HG03175 (cell line): ENCODE data around the gene ARIH2.
"Not testable (repeated sequence)": the region's sequence is repeated elsewhere in the genome, so short reads cannot be mapped to it uniquely, and the experiment has no call there.

ENCODE experiments used
- ATAC-seq: cut with Tn5 transposase; IDR thresholded peaks from one replicate; pipeline ENCODE4 v1.9.1; 2021; ENCODE audit warnings: mild to moderate bottlenecking, moderate library complexity; ENCODE audit not compliant: unreplicated experiment

The ARIH2 gene

GRCh38 chr3:48918388-48919214 is at the start of gene ARIH2:
TSS of gene ARIH2 (plus strand) at chr3:48918842. CDS start at chr3:48927559, 8,717 bp downstream.
- peak; percentile 87 for ATAC-seq

DNA sequence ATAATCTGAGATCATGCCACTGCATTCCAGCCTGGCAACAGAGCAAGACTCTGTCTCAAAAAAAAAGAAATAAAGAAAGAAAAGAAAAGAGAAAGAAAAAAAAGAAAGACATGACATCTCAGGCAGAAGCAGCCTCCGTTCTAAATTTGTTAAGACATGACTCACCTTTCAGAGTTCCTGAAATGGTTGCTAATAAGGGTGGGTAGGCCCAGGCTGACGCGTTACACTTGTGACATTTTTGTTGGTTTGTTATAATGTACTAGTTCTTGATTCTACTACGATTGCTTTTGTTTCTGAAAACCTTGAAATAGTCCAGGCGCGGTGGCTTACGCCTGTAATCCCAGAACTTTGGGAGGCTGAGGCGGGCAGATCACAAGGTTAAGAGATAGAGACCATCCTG is 41.0 kb upstream of the ARIH2 start:
- no peak for ATAC-seq

GRCh38 chr3:48879307-48879993 is 39.2 kb upstream of the ARIH2 start:
- no peak for ATAC-seq

DNA sequence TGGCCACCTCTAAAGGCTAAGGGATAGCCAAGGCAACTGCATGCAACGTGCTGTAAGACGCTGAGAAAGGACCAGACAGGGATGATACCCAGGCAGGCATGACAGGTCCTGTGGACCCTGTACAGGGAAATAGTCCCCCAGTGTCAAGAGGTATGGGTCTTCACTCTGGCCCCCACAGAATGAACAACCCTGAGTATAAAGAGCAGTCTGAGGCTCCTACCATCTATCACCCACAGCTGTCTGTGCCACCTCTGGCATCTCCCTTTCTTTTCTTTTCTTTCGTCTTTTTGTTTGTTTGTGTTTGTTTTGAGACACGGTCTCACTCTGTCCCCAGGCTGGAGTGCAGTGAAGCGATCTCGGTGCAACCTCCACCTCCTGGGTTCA is 38.7 kb upstream of the ARIH2 start:
- ATAC-seq, result no peak

DNA sequence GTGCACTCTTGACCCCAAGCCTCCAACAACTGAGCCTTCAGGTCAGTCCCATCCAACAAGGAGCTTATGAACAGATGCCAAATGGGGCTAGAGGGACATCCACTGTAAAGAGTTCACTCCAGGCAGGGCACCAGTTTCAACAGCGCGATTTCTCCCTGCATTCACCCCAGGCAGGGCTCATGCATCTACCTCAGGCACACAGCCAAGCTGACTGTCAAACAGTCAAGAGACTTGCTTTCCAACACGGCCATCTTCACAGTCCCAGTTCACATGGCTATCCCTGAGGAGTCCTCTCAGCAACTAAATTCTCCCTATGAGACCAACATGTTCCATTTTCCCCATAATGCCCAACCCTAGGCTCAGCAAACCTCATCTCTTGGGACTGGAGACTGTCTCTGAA is 37.6 kb upstream of the ARIH2 start:
- ATAC-seq, result no peak

DNA sequence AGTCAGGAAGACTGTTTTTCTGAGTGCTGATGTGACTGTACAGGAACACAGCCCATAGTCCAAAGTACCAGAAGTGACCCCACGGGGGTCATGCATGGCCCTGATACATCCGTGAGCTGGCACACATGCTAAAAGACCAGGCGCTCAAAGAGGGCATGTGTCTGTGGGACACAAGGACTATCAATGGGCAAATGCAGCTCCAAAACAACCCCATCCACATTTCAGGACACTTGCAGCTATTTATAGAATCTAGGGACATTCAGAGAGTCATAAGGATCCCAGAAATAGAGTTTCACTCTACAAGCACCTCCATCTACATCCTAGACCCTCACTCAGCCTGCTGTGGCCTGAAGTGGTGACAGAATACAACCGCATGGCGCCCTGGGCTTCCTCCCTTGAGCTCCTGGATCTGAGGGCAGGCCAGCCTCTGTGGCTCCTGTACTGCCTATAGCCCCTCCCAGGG is 37.0 kb upstream of the ARIH2 start:
- ATAC-seq, result no peak

DNA sequence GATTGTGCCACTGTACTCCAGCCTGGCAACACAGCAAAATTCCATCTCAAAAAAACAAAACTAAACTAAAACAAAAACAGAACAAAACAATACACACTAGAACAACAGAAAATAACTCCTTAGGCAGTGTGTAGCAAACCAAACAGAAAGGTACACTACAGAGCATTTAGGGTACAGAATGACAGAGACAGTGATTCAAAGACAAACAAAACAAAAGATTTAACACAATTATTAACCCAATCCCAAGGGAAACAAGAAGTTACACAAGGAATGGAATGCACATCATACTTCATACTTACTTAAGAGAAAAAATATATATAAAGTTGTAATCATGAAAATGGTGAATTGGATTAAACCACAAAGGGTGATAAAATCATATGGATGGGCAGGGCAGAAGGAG is 32.9 kb upstream of the ARIH2 start:
- no peak for ATAC-seq

DNA sequence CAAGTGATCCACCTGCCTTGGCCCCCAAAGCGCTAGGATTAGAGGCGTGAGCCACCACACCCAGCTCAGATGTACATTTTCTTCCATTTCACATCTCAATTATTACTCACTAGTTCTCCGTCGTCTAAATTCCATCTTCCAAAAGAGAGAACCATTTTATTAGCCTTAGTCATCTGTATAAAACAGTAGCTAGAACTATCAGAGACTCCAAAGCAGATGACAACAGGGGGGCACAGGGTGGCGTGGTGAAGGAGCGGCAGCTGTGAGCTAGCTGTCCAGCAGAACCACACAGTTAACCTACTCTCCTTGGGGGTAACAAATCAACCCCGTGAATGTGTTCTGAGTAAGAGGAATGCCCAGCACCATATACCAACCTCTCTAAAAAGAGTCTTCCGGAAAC is 27.0 kb upstream of the ARIH2 start:
- ATAC-seq, result no peak

- no peak for ATAC-seq
These were observed 24.1 kb upstream of the ARIH2 start for GRCh38 chr3:48894516-48894915.

DNA sequence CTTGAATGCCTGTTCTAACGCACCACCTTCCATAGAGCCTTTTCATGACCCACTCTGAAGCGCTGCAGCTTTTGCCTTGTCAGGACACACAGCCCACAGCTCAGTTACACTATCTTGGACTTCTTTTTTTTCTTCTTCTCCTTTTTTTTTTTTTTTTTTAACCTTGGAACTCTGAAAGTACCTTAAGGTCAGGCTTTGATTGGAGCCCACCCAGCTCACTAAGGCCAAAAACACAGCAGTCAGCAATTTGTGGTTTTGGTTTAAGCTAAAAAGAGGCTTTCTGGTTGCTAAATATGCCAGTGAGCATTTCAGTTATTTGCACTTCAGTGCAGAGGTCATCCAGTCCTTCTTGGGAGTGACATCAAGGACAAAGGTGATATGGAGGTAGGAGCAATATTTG is 21.7 kb upstream of the ARIH2 start:
- no peak for ATAC-seq

- peak; percentile 8 for ATAC-seq
These were observed 20.9 kb upstream of the ARIH2 start for GRCh38 chr3:48897460-48898376.

GRCh38 chr3:48898383-48899234 is 20.0 kb upstream of the ARIH2 start, which contains the start of gene SLC25A20:
TSS of gene SLC25A20 (minus strand) at chr3:48898882. CDS start at chr3:48898794, 88 bp downstream.
- peak; percentile 89 for ATAC-seq

- peak; percentile 15 for ATAC-seq
These were observed 19.4 kb upstream of the ARIH2 start for GRCh38 chr3:48899273-48899672.

DNA sequence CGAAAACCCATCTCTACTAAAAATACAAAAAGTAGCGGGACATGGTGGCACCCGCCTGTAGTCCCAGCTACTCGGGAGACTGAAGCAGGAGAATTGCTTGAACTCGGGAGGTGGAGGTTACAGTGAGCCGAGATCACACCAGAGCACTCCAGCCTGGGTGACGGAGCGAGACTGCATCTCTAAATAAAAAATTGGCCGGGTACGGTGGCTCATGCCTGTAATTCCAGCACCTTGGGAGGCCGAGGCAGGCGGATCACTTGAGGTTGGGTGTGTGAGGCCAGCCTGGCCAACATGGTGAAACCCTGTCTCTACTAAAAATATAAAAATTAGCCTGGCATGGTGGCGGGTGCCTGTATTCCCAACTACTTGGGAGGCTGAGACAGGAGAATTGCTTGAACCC is 11.6 kb upstream of the ARIH2 start:
- not testable (repeated sequence) for ATAC-seq

GRCh38 chr3:48915296-48915695 is 3.3 kb upstream of the ARIH2 start:
- ATAC-seq, result no peak

DNA sequence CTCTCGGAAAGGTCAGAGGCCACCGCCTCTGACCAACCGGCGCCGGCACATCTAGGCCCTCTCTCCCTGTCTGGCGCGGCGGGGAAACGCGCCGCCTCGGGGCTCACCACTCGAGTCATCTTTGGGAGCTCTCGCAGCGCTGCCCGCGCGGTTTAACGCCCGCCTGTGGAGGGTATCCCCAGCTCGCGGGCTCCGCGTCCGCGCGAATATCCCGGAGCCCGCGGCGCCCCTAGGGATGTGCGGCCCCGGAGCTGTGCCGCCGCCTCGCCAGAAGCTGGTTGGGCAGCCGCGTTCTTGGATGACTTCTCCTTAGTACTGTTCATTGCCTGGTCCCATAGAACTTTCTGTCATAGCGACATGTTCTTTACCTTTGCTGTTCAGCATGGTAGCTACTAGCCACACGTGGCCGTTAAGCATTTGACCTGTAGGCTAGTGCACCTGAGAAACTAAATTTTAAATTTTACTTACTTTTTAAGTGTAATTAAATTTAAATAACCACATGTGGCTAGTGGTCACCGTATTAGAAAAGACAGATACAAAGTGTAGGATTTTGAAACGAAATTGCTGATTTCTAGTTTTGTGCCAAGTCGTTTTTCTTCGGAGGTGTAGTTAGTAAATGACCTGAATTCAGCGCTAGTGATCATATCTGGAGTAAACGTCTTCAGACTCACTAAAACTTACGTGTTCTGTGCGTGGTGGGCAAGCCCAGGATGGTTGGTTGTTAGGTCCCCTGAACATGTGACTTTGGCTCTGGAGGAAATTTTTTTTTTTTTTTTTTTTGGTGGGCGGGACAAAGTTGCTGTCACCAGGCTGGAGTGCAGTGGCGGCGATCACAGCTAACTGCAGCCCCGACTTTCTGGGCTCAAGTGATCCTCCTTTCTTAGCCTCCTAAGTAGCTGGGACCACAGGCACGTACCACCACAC is 835 bp downstream of the ARIH2 start:
- ATAC-seq, result peak; percentile 18

DNA sequence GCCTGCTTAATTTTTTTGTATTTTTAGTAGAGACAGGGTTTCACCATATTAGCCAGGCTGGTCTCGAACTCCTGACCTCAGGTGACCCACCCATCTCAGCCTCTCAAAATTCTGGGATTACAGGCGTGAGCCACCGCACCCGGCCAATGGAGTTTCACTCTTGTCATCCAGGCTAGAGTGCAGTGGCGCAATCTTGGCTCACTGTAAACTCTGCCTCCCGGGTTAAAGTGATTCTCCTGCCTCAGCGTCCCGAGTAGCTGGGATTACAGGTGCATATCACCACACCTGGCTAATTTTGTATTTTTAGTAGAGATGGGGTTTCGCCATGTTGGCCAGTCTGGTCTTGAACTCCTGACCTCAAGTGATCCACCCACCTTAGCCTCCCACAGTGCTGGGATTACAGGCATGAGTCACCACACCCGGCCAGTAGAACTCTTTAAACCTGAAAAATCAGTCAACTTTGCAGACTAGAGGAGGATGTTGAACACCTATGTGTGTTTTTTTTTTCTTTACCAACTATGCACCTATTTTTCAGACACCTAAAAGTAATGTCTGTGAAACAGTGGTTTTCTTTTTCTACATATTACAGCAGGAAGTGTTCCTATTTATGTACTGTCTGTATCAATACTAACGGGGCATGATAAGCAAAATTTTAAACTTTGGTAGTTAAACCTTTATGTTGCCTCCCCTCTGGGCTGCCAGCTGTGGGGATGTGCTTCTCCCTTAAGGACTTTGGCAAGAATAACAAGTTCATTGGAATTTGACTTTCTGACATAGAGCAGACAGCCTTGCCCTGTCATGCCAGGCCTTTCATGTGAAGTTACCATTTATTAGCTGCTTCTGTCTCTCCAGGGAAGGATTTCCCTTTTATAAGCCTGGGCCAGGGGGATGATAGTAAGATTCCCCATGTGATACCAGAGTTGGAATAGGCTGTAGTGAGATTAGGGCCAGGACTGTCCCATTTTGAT is 8.1 kb downstream of the ARIH2 start:
- no peak for ATAC-seq

DNA sequence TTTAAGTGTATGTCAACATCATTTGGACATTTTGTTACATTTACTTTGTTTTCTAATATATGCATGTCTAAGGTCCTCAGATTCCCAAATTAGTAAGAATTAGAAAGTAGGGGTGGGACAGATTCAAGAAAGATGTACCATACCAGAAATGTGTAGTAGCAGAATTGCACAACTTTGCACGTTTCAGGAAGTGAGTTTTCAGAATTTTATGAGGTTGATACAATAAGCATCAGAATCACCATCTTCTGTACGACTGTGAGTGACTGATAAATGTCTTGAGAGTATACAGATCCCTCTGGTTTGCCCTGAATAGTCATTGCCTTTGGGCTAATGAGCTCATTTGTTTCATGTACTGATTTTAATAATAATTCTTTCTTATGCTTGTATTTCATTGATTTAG is 9.3 kb downstream of the ARIH2 start:
- no peak for ATAC-seq
